HFF-Myc (cell line): Measurements from ENCODE around the gene PRH1.

ENCODE experiments used
- DNase-seq: peaks from one replicate; pipeline ENCODE4 v3.0.0-alpha.2; 2011; ENCODE audit warnings: low read depth; ENCODE audit errors: extremely low read depth
- H3K4me3 ChIP-seq: replicated peaks from 2 replicates; pipeline ENCODE4 v1.5.1; 2011; ENCODE audit warnings: low read depth, mild to moderate bottlenecking, control low read depth, low read length
- CTCF ChIP-seq: IDR thresholded peaks from 2 replicates; pipeline ENCODE4 v1.5.1; 2012; ENCODE audit warnings: mild to moderate bottlenecking, low read depth, low read length, control low read depth; ENCODE audit errors: missing control alignments

PRH1 gene

DNA sequence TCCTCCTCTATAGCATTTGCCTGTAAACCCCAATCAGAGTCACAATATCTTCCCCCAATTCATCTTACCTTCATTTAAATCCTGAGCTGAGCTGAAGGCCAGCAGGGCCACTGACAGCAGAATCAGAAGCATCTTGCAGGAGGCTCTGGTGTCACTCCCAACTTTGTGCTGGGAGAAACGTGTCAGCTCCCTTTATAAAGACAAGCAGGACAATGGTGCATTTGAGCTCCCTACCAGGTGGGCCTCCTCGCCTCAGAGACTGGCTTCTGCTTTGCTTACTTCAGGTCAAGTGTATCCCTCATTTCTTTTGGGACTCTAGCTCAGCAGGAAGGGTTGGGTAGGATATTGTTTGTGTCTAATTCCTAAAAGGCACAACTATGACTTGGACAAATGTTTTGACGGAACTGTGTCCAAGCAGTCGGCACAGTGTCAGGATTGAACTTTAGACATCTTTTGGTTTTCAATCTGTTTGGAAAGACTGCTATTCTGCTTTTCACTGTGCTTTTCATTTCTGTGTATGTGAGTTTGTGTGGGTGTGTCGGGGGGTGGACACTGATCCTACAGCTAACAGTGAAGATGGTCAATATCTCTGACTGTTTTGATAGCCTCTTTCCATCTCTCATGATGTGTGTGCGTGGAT is at the start of gene PRH1:
Gene PRH1 (minus strand): TSS at position 170 of the 640 bp plus-strand sequence. CDS start 38 bp downstream, at position 132.
- no peak within 1 kb of the TSS for H3K4me3 ChIP-seq
- no peak for TF ChIP-seq CTCF
- DNase-seq, result no peak

- H3K4me3 ChIP-seq, result no peak within 1 kb of the TSS
- DNase-seq, result no peak
- no peak for TF ChIP-seq CTCF
These were observed 44.8 kb upstream of the PRH1 start, which contains the start of gene PRH2 for GRCh38 chr12:10928746-10929286. Gene PRH2, plus strand, starts transcription at chr12:10929236. Its CDS starts 38 bp downstream, at chr12:10929274.

DNA sequence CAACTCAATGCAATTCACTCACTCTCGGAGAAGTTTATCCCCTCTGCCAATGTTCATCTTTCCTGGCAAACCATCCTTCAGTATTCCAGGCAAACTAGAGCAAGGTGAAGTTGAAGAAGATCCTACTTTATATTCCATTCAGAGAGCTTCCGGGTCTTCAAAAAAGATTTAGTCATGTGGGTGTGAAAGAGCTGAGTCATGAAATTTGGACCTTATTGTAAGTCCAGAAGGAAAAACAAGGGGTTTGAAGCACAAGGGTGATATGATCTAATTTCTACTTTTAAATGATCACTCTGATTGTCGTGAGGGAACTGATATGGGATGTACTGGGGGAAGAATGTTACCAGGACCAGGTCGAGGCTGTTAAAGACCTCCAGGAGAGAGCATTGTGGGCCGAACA is 42.2 kb upstream of the PRH1 start:
- H3K4me3 ChIP-seq, result no peak overlapping the region
- no peak for DNase-seq
- no peak for TF ChIP-seq CTCF

DNA sequence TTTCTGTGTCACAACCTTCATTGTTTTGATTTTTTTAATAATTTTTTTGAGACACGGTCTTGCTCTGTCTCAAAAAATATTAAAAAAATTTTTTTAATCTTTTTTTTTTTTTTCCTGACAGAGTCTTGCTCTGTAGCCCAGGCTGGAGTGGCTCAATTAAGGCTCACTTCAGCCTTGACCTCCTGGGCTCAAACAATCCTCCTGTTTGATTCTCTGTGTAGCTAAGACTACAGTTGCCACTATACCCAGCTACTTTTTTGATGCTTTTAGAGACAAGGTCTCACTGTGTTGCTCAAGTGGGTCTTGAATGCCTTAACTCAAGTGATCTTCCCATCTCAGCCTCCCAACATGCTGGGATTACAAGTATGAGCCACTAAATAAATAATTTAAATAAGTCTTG is 35.8 kb upstream of the PRH1 start:
- no peak for DNase-seq
- no peak for TF ChIP-seq CTCF
- no peak overlapping the region for H3K4me3 ChIP-seq

- TF ChIP-seq CTCF, result no peak
- no peak for DNase-seq
- no peak overlapping the region for H3K4me3 ChIP-seq
These were observed 26.3 kb upstream of the PRH1 start for GRCh38 chr12:10910380-10910779.

DNA sequence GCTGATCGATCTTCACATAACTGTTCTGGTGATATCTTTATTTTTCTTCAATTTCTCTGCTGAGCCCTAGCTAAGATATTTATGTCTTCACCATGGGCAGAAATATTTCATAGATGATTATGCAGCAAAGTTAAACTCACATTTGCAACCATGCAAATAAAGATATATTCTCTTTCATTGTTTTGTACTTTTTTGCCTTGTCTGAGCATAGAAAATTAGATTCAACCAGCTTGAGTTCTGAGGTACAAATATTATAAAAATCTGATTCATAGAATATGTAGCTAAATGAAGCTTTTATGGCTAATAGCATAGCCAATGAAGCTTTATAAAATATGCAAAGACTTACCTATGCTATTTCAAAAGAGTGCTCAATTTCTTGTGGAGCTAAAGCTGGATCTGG is 25.4 kb upstream of the PRH1 start, which contains the start of gene TAS2R13:
Gene TAS2R13 (minus strand): TSS at position 101 of the 400 bp plus-strand sequence. CDS start 264 bp downstream, outside the sequence.
- no peak for TF ChIP-seq CTCF

More for the DNA sequence above, 25.4 kb upstream of the PRH1 start, which contains the start of gene TAS2R13:
- no peak for DNase-seq
- H3K4me3 ChIP-seq, result no peak within 1 kb of the TSS
